GM12878 (cell line): ENCODE results near the gene ZBTB16. TPM values are rescaled to one million over a fixed set of nuclear protein-coding genes. Genes with fewer than 3 reads are reported as not detected.

ENCODE experiments used
- ATAC-seq: fragments of 200-7000 bp; cut with Tn5 transposase; 3 replicates; pipeline ENCODE4 v1.9.1; 2020; ENCODE audit warnings: mild to moderate bottlenecking, moderate library complexity
- BruUV-seq: library from RNA; stranded (reverse); fragments of 400-500 nt; replicated peaks from 2 replicates; lab custom pipeline; 2021; lab: Mats Ljungman, UMichigan
- CTCF ChIA-PET: fragments of 300-600 bp; sonication (Branson Sonifier 250); formaldehyde crosslinking; extraction: SDS; loops from one replicate; lab custom pipeline; 2021; ENCODE audit warnings: inconsistent platforms; lab: Yijun Ruan, JAX
- POLR2A ChIA-PET: fragments of 350-600 bp; formaldehyde crosslinking; extraction: SDS; loops from one replicate; lab custom pipeline; 2021; ENCODE audit warnings: inconsistent platforms; lab: Charles Lee
- RAD21 ChIA-PET: fragments of 300-600 bp; sonication (Branson Sonifier 250); formaldehyde crosslinking; loops from one replicate; lab custom pipeline; 2023; ENCODE audit warnings: antibody characterized with exemption; ENCODE audit not compliant: unreplicated experiment; lab: Charles Lee
- SMC1A ChIA-PET: fragments of 300-600 bp; sonication (Branson Sonifier 250); formaldehyde crosslinking; loops from one replicate; lab custom pipeline; 2023; ENCODE audit not compliant: unreplicated experiment, uncharacterized antibody; lab: Charles Lee
- DNase-seq: peaks from one replicate; pipeline ENCODE4 v3.0.0-alpha.2; 2011; ENCODE audit warnings: low read depth, low spot score
- FAIRE-seq: peaks from 3 replicates; lab custom pipeline; 2011; peaks lifted over from hg19 to GRCh38; lab: Jason Lieb, UNC
- H2AFZ ChIP-seq: 2 replicates; pipeline ENCODE4 v1.6.0; 2011; ENCODE audit warnings: low read depth, low read length, control low read depth; ENCODE audit not compliant: control insufficient read depth
- H3K27ac ChIP-seq: 2 replicates; pipeline ENCODE4 v1.5.1; 2011; ENCODE audit warnings: control low read depth; ENCODE audit not compliant: control insufficient read depth, insufficient read depth
- H3K27me3 ChIP-seq, 2 experiments: replicated peaks in 1 of 2; 2 replicates each; pipeline versions ENCODE4 v1.6.0 to v1.6.1; 2011; ENCODE audit warnings: low read length in 1 of 2; ENCODE audit not compliant: control insufficient read depth in 2 of 2, insufficient read depth in 2 of 2
- H3K36me3 ChIP-seq, 2 experiments: 2 replicates each; pipeline ENCODE4 v1.5.1; 2011; ENCODE audit warnings: low read length in 1 of 2; ENCODE audit not compliant: control insufficient read depth in 2 of 2, insufficient read depth in 2 of 2
- H3K4me1 ChIP-seq: 2 replicates; pipeline ENCODE4 v1.6.1; 2011; ENCODE audit warnings: mild to moderate bottlenecking, low read length, moderate library complexity, mixed read lengths; ENCODE audit not compliant: control insufficient read depth, insufficient read depth
- H3K4me2 ChIP-seq: 2 replicates; pipeline ENCODE4 v1.6.0; 2011; ENCODE audit warnings: control low read depth; ENCODE audit not compliant: control insufficient read depth, insufficient read depth
- H3K4me3 ChIP-seq: fragments of 200-600 bp; sonication (generic); 2 replicates; pipeline ENCODE4 v1.5.1; 2016
- H3K79me2 ChIP-seq: 2 replicates; pipeline ENCODE4 v1.6.0; 2011; ENCODE audit warnings: low read length; ENCODE audit not compliant: control insufficient read depth, insufficient read depth
- H3K9ac ChIP-seq: 2 replicates; pipeline ENCODE4 v1.8.0; 2011; ENCODE audit warnings: low read length, control low read depth, mixed read lengths; ENCODE audit not compliant: control insufficient read depth, insufficient read depth
- H3K9me3 ChIP-seq: replicated peaks from 3 replicates; pipeline ENCODE4 v1.5.1; 2011; ENCODE audit warnings: mild to moderate bottlenecking, low read length; ENCODE audit not compliant: control insufficient read depth, insufficient read depth
- H4K20me1 ChIP-seq: 2 replicates; pipeline ENCODE4 v1.6.0; 2011; ENCODE audit not compliant: control insufficient read depth, insufficient read depth
- BHLHE40 ChIP-seq, 2 experiments: fragments of 450-650 bp in 1 of 2; IDR thresholded peaks; 2 replicates each; pipeline ENCODE4 v1.6.1; 2011 to 2017; ENCODE audit warnings: low read depth in 2 of 2, borderline replicate concordance in 1 of 2, improper control_type of control experiment in 1 of 2, low read length in 1 of 2, mild to moderate bottlenecking in 1 of 2
- CBX3 ChIP-seq: fragments of 200-600 bp; sonication (generic); IDR thresholded peaks from 2 replicates; pipeline ENCODE4 v1.6.1; 2016; ENCODE audit warnings: low read depth, borderline replicate concordance
- CHD1 ChIP-seq: IDR thresholded peaks from 2 replicates; pipeline ENCODE4 v1.6.1; 2012; ENCODE audit warnings: low read depth, low read length, improper control_type of control experiment
- EGR1 ChIP-seq, 2 experiments: IDR thresholded peaks; 1 replicate in 1 of 2; 2 replicates in 1 of 2; pipeline ENCODE4 v1.6.1; 2011 to 2012; ENCODE audit warnings: low read depth in 2 of 2, low read length in 2 of 2, borderline replicate concordance in 1 of 2, mild to moderate bottlenecking in 1 of 2, moderate library complexity in 1 of 2
- EP300 ChIP-seq, 2 experiments: fragments of 150-350 bp in 1 of 2; IDR thresholded peaks; 2 replicates each; pipeline ENCODE4 v1.6.1; 2011 to 2012; ENCODE audit warnings: low read depth in 2 of 2, low read length in 2 of 2, borderline replicate concordance in 1 of 2, improper control_type of control experiment in 1 of 2, inconsistent platforms in 1 of 2; ENCODE audit not compliant: control insufficient read depth in 1 of 2
- GATAD2B ChIP-seq: fragments of 450-650 bp; conservative IDR thresholded peaks from 2 replicates; pipeline ENCODE4 v1.6.1; 2017; ENCODE audit warnings: low read depth, mild to moderate bottlenecking, moderate library complexity
- PAX5 ChIP-seq: IDR thresholded peaks from 2 replicates; pipeline ENCODE4 v1.6.1; 2011; ENCODE audit warnings: low read depth, low read length, borderline replicate concordance
- PML ChIP-seq: IDR thresholded peaks from 2 replicates; pipeline ENCODE4 v1.6.1; 2012; ENCODE audit warnings: low read length, inconsistent platforms
- POLR2A ChIP-seq: IDR thresholded peaks from 2 replicates; pipeline ENCODE4 v1.6.1; 2011; ENCODE audit warnings: low read depth, mild to moderate bottlenecking, low read length
- RAD21 ChIP-seq: IDR thresholded peaks from 2 replicates; pipeline ENCODE4 v1.6.1; 2011; ENCODE audit warnings: mild to moderate bottlenecking, low read depth, low read length, moderate library complexity; ENCODE audit not compliant: insufficient read depth
- RCOR1 ChIP-seq: conservative IDR thresholded peaks from 2 replicates; pipeline ENCODE4 v1.6.1; 2012; ENCODE audit warnings: low read depth, low read length, improper control_type of control experiment
- SMAD5 ChIP-seq: IDR thresholded peaks from 2 replicates; pipeline ENCODE4 v1.6.1; 2016; ENCODE audit warnings: antibody characterized with exemption, low read depth
- TARDBP ChIP-seq: IDR thresholded peaks from 2 replicates; pipeline ENCODE4 v1.6.1; 2016; ENCODE audit warnings: borderline replicate concordance
- TCF7 ChIP-seq: IDR thresholded peaks from 2 replicates; pipeline ENCODE4 v1.6.1; 2014; ENCODE audit warnings: antibody characterized with exemption, borderline replicate concordance
- WRNIP1 ChIP-seq: IDR thresholded peaks from 2 replicates; pipeline ENCODE4 v1.6.1; 2011; ENCODE audit warnings: low read depth, low read length, improper control_type of control experiment, borderline replicate concordance
- ZBTB4 ChIP-seq: fragments of 450-650 bp; formaldehyde crosslinking; IDR thresholded peaks from 2 replicates; pipeline ENCODE4 v1.4.0; 2022; ENCODE audit warnings: mild to moderate bottlenecking, moderate library complexity
- ZBTB40 ChIP-seq: fragments of 450-650 bp; IDR thresholded peaks from 2 replicates; pipeline ENCODE4 v1.6.1; 2016; ENCODE audit warnings: mild to moderate bottlenecking, moderate library complexity, borderline replicate concordance
- WGBS: methylation state at CpG from one replicate; pipeline ENCODE4 v1.1.6; 2016; ENCODE audit warnings: low lambda C conversion rate; ENCODE audit not compliant: insufficient replicate concordance, insufficient coverage; ENCODE audit errors: missing lambda C conversion rate; 5-methylcytosine and 5-hydroxymethylcytosine counted together
- in situ Hi-C: fragments of 300-500 bp; cut with MboI; formaldehyde crosslinking; loops from 9 replicates; pipeline ENCODE4 v1.14.3; 2018; ENCODE audit warnings: mixed read lengths
- intact Hi-C: fragments of 100-400 bp; cut with micrococcal nuclease; formaldehyde crosslinking; loops from one replicate; pipeline ENCODE4 v1.14.2; 2022; ENCODE audit not compliant: unreplicated experiment
- polyA plus RNA-seq, 11 experiments: library from polyadenylated mRNA; depleted of rRNA in 4 of 11; unstranded in 6 of 11; stranded (reverse) in 5 of 11; fragments of >200 nt; fragmentation: Nextera tagmentation in 4 of 11; fragmentation: Illumina TruSeq in 1 of 11; extraction: Ambion mirVana in 4 of 11; extraction: Trizol in 1 of 11; gene quantifications; 1 replicate in 1 of 11; 2 replicates in 10 of 11; pipeline versions ENCODE4 v1.2.1 to v1.2.3, GENCODE V29; 2011 to 2016; ENCODE audit warnings: inconsistent platforms in 2 of 11, missing spikeins in 2 of 11, low read depth in 1 of 11
- total RNA-seq, 4 experiments: library from RNA; depleted of rRNA in 3 of 4; stranded (reverse); fragments of >200 nt in 3 of 4; fragmentation: Illumina TruSeq in 1 of 4; extraction: Trizol in 1 of 4; gene quantifications; 2 replicates each; pipeline versions ENCODE4 v1.2.1 to v1.2.3, GENCODE V29; 2013 to 2021

Gene ZBTB16
- total and polyA plus RNA-seq, 10 of the 15 experiments (the other 5 are each of a cell fraction or from before 2014, with no cell fraction given) = 0.38 TPM; not detected in 9

- no peak overlapping the region for H3K4me3 ChIP-seq
- H3K79me2 ChIP-seq = no peaks in the 10 kb centered on the region
- 0% methylated on average over 7 of the region's 7 CpGs for WGBS
- TF ChIP-seq SMAD5 (no peak), ZBTB4 (no peak), GATAD2B (no peak), CHD1 (no peak), RAD21 (no peak), POLR2A (no peak), EGR1 (IDR thresholded peaks at IDR 0.05; ENCODE audit: borderline replicate concordance in 1 of 2, low read depth in 2 of 2, low read length in 2 of 2) (no peak), TCF7 (no peak), EP300 (IDR thresholded peaks at IDR 0.05; ENCODE audit: borderline replicate concordance in 1 of 2, control insufficient read depth in 1 of 2, low read depth in 2 of 2, low read length in 2 of 2) (no peak), TARDBP (no peak), PML (no peak), WRNIP1 (no peak), PAX5 (no peak), BHLHE40 (IDR thresholded peaks at IDR 0.05; ENCODE audit: borderline replicate concordance in 1 of 2, low read depth in 2 of 2, low read length in 1 of 2) (no peak), ZBTB40 (no peak), RCOR1 (no peak), CBX3 (no peak)
These were observed 199.2 kb downstream of the ZBTB16 start for GRCh38 chr11:114258696-114259095.

More at GRCh38 chr11:114258696-114259095, 199.2 kb downstream of the ZBTB16 start:
- in situ Hi-C loops (no loop called here), intact Hi-C loops (no loop called here)
- BruUV-seq = no TSS peak
- RAD21 ChIA-PET = interaction anchor here (0.7 to 0.9 kb wide), 2 partner anchors 273 to 362 kb away, joined by 4 read pairs; no protein-coding TSS in a partner anchor
- POLR2A ChIA-PET = no interaction called here
- no peaks in the 10 kb centered on the region for H3K9me3 ChIP-seq
- SMC1A ChIA-PET = interaction anchor here (7.1 kb wide), 1 partner anchor 362 kb away, joined by 40 read pairs; no protein-coding TSS in a partner anchor
- CTCF ChIA-PET = interaction anchor here (8.8 kb wide), 1 partner anchor 362 kb away, joined by 120 read pairs; no protein-coding TSS in a partner anchor
- FAIRE-seq (no peak), ATAC-seq (no peak), DNase-seq (no peak)
- no peaks in the 10 kb centered on the region; the same call in 1 of the 2 replicates for H4K20me1 ChIP-seq
- H3K36me3 ChIP-seq = no peaks in the 10 kb centered on the region
- H3K4me1 ChIP-seq = no peaks in the 10 kb centered on the region
- no peak overlapping the region for H3K27ac ChIP-seq
- H3K27me3 ChIP-seq = peaks cover 0 to 4% of the 10 kb centered on the region in 2 experiments; a peak in 3 of 4 replicates
- no peak overlapping the region for H2AFZ ChIP-seq
- H3K9ac ChIP-seq = no peak overlapping the region
- no peak overlapping the region for H3K4me2 ChIP-seq
